ENCODE results near the gene RAET1G. TPM values are rescaled to one million over a fixed set of nuclear protein-coding genes. Genes with fewer than 3 reads are reported as not detected.

The RAET1G gene
- total RNA-seq, 1 donor from 2014 or later, result 0.22 TPM

DNA sequence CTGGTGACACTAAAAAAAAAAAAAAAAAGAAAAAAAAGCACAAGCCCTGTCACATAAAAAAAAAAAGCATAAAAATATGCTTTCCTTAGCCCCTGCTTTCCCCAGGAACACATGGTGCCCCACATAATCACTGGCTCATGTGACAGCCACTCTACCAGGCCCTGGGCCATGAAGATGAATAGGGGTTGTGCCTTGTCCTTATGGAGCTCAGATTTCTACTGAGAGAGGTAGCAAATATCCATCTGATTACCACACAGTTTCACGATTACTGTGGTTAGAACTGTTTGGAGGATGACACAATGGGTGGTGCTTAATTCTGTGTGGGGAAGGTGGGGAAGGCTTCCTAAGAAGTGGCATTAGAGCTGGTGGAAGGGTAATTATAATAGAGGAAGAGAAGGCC, 34.3 kb downstream of the RAET1G start:
- DNase-seq (ENCODE audit: missing footprints), result no peak
- ATAC-seq, result no peak

DNA sequence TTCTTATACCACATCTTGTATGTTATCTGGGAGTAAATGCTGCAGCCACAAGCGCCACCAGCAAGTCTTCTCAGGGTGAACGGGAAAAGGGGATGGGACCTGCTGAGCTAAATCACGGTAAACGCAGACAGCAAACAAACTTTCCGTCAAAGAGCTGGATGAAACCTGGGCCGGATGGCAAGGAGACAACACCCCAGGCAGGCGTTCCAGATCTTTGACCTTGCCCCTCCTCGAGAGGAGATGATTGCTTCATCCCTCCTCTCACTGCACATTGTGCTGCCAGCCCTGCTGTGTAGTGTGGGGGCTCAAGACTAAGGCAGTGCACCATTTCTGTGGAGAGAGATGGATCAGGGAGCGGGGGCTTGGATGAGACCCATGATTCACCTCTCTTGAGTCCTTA, 34.8 kb downstream of the RAET1G start:
- intact Hi-C loops (cut with DNase I), result loop anchor here (5.0 kb wide), 1 partner anchor 34 kb away; the partner anchor contains the start of gene RAET1G
- DNase-seq (ENCODE audit: missing footprints) (no peak), ATAC-seq (no peak)

More for the DNA sequence above, 34.3 kb downstream of the RAET1G start:
- intact Hi-C loops (cut with DNase I), result loop anchor here (5.0 kb wide), 1 partner anchor 34 kb away; the partner anchor contains the start of gene RAET1G

DNA sequence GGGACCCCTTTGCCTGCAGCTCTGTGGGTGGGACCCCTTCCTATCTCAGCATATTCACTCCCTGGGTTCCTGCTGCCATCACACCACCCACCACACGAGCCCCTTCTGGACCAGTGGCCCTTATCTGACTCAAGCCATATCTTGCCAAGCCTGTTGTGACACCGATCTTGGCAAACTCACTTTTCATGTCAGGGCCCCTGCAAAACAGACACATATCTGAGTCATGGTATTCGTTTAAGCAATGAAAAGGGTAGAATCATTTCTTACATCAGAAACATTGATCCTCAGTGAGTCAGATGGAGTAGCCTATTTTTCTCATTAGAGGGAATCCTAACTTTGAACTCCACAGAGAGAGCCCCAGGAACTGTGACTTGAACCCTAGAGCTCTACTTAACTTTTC, 35.6 kb downstream of the RAET1G start:
- ATAC-seq (no peak), DNase-seq (ENCODE audit: missing footprints) (no peak)
- intact Hi-C loops (cut with DNase I), result loop anchor here (5.0 kb wide), 1 partner anchor 35 kb away; the partner anchor contains the start of gene RAET1G

DNA sequence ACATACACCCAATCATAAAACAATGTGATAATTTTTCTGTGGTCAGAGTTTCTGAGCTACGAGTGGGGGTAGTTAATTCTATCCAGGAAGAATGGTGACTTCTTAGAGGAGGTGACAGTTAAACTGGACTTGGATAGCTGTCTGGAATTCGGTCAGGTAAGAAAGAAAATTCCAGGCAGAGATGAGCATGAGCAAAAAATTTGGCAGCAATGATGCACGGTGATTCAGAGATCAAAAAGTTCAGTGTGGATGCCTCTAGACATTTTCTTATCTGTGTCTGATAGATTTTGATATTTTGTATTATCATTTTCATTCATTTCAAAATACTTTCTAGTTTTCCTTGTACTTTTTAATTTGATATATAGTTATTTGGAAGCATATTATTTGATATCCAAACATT, 37.0 kb downstream of the RAET1G start:
- intact Hi-C loops (cut with DNase I), result loop anchor here (5.0 kb wide), 1 partner anchor 36 kb away; the partner anchor contains the start of gene RAET1G
- DNase-seq (ENCODE audit: missing footprints), result no peak
- no peak for ATAC-seq

DNA sequence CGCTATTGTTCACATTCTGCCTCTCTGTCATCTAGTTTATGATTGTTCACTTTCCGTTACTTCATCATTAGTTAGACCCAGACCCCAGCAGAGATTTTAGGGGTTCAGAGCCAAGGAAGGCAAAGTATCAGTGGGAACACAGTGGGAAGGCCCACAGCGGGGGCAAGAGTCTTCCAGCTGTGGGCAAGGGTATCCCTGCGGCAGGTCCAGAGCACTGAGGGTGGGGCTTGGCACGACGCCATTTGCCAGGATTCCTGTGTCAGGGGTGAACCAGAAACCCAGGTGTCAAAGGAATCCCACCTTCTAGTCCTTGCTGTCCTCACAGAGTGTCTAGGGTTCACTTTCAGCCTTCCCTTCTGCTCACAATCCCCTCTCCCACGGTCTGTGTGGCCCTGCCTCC, 38.3 kb downstream of the RAET1G start:
- ATAC-seq (no peak), DNase-seq (ENCODE audit: missing footprints) (no peak)
- intact Hi-C loops (cut with DNase I), result loop anchor here (5.0 kb wide), 1 partner anchor 38 kb away; the partner anchor contains the start of gene RAET1G

DNA sequence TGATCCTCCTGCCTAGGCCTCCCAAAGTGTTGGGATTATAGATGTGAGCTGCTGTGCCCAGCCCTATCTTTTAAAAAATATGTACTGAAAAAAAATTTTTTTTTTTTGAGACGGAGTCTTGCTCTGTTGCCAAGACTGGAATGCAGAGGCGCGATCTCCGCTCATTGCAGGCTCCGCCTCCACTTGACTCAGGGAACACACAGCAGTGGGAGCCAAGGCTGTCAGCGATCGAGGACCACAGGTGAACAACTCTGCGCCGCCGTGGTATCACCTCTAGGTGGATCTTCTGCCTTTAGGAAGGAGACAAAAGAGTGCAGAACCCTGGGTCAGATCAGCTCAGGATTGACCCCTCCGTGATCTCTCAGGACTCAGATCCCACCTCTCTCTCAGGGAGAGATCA, 38.7 kb downstream of the RAET1G start:
- intact Hi-C loops (cut with DNase I), result no loop called here
- ATAC-seq, result peak; percentile 61
- no peak for DNase-seq (ENCODE audit: missing footprints)

DNA sequence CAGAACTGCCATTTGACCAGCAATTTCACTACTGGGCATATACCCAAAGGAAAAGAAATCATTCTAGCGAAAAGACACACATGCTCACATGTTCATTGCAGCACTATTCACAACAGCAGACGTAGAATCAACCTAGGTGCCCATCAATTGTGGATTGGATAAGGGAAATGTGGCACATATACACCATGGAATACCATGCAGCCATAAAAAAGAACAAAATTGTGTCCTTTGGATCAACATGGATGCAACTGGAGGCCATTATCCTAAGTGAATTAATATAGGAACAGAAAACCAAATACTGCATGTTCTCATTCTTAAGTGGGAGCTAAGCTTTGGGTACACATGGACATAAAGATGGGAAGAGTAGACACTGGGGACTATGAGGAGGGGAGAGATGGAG, 41.1 kb downstream of the RAET1G start:
- ATAC-seq (no peak), DNase-seq (ENCODE audit: missing footprints) (no peak)
- intact Hi-C loops (cut with DNase I), result no loop called here

DNA sequence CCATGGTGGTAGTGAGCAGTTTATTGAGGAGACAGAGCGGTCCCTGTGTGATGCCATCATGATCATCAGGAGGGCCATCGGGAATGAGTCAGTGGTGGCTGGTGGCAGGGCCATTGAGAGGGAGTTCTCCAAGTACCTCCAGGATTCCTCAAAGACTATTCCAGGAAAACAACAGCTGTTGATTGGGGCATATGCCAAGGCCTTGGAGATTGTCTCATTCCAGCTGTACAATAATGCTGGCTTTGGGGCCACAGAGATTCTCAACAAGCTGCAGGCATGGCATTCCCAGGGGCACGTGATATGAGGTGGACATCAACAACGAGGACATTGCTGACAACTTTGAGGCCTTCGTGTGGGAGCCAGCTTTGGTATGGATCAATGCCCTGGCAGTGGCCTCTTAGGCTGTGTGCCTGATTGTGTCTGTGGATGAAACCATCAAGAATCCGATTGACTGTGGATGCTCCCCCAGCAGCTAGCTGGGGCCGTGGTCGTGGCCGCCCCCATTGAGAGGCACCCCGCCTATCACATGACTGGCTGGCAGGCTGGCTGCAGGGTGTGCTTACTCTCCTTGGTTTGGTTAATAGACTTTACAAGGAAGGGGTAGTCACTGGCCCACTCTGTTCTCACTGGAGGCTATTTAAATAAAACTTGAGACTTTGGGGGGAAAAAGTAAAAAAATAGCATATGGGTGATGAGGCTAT, 41.7 kb downstream of the RAET1G start:
- intact Hi-C loops (cut with DNase I), result no loop called here
- no peak for ATAC-seq
- DNase-seq (ENCODE audit: missing footprints), result no peak

DNA sequence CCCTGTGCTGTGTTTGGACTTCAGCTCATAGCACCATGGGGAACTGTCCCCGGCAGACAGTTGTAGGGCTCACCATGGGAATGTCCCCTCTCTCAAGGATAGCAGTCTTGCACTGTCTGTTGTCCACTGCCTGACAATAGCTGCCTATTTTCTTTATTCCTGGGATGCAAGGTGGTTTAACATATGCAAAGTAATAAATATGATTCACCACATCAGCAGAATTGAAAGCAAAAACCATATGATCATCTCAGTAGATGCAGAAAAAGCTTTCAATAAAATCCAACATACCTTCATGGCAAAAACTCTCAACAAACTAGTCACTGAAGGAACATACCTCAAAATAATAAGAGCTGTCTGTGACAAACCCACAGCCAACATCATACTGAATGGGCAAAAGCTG, 45.3 kb downstream of the RAET1G start:
- ATAC-seq, result no peak
- intact Hi-C loops (cut with DNase I), result no loop called here

DNA sequence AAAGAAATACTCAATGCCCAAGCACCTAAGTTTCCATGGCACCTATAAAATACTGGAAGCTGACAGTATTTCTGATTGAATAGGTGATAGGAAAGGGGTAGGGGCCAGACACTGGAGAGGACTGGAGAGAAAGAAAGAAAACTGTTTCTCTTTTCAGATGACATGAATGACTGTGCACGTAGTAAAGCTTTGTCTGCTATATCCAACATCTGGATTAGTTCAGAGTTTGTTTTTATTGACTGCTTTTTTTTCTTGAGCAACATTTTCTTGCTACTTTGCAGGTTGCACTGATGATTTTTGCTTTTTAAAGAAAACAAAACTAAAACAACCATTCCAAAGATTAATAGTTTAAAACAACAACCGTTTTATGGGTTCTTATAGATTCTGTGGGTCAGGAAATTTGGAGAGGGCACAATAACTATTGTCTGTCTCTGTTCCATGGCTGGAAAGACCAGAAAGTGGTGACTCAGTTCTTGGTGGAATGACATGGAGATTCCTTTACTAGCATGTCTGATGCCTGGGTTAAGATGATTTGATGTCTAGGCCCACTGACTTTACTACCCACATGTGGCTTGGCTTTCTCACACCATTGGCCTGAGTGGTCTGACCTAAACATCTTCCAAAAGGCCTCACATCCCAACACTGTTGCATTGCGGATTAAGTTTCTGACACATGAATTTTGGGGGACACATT, 46.5 kb downstream of the RAET1G start:
- no peak for ATAC-seq
- intact Hi-C loops (cut with DNase I), result no loop called here
- DNase-seq (ENCODE audit: missing footprints), result no peak

More for the DNA sequence above, 45.3 kb downstream of the RAET1G start:
- no peak for DNase-seq (ENCODE audit: missing footprints)

DNA sequence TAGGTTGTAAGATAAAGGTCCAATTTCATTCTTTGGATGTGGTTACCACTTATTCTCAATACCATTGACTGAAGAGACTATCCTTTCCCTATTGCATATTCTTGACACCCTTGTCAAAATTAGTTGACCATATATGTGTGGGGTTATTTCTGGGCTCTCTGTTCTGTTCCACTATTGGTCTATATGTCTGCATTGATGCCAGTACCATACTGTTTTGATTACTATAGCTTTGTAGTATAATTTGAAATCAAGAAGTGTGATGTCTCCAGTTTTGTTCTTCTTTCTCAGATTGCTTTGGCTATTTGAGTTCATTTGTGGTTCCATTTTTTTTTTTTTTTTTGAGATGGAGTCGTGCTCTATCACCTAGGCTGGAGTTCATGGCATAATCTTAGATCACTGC, 50.7 kb downstream of the RAET1G start:
- intact Hi-C loops (cut with DNase I), result no loop called here
- no peak for DNase-seq (ENCODE audit: missing footprints)
- no peak for ATAC-seq

DNA sequence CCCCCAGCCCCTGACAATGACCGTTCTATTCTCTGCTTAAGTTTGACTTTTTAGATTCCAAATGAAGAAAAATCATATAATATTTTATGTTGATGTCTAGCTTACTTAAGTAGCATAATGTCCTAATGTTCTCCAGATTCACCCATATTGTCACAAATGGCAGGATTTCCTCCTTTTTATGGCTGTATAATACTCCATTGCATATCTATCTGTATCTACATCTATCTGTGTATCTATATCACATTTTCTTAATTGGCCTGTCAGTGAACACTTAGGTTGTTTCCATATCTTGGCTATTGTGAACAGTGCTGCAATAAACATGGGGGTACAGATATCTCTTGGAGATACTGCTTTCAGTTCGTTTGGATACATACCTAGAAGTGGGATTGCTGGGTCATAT, 51.7 kb downstream of the RAET1G start:
- intact Hi-C loops (cut with DNase I), result no loop called here
- no peak for ATAC-seq
- DNase-seq (ENCODE audit: missing footprints), result no peak

DNA sequence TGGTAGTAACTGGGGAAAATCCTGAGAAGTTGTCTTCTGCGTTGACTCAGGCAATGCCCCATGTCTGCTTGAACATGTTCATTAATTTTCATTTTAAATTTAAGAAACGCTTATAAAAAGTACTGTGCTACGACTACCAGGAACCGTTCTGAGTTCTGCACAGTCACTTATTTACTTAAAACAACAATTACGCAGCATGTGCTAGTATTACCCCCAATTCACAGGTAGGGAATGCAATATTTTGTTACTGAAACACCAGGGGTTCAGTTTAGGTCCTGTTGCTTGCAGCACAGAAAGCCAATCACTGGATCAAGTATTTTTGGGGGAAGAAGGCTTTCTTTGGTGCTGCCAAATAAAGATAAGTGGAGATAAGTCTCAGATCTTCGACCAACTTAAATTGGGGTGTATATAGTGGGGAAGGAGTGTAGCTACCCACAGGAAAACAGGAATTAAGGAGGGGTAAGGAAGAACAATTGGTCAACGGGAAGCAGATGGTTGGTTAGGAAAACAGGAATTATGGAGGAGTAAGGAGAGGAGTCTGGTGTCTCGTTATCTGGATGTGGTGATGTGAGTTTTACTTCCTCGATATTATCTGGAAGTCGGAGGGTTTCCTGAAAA, 53.5 kb downstream of the RAET1G start:
- intact Hi-C loops (cut with DNase I), result loop anchor here (10.0 kb wide), 2 partner anchors 55 to 145 kb away; partner anchors contain the start of gene RAET1G
- no peak for DNase-seq (ENCODE audit: missing footprints)
- ATAC-seq, result no peak

DNA sequence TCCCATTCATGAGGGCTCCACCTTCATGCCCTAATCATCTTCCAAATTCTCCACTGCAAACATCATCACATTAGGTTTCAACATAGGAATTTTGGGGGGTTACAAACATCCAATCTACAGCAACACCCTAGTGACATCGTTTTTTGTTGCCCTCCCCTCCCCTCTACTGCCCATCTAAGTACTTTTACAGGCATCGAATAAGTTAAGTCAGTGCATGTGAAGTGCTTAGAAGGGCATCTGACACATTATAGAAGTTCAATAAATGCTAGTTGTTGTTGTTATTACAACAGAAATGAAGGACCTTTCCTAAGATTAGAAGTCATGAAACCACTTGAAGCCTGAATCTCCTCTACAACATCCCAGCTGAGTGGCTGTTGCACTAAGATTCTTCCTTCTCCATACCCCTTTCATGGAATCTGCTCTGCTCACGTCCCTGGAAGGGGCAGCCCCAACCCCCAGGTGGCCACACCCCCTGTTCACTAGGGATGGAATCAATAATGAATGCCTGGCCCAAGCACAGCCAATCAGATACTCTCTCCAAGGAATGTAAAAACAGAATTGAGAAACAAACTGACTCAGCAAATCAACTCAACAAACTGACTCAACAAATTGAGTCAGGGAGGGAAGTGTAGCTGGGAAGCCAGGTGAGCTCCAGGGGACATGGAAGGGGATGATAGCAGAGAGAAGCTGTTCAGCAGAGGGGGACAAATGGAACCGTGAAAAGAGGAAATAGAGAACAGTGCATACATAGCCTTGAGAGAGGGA, 54.9 kb downstream of the RAET1G start:
- no peak for ATAC-seq
- intact Hi-C loops (cut with DNase I), result loop anchor here (10.0 kb wide), 2 partner anchors 57 to 143 kb away; partner anchors contain the start of gene RAET1G
- DNase-seq (ENCODE audit: missing footprints), result no peak

Other genes with a start within 250 kb of the RAET1G start
- gene LATS1, start 205.0 kb downstream of the RAET1G start, total RNA-seq, result 10.3 TPM
- 28.1 TPM for gene NUP43, start 176.6 kb downstream of the RAET1G start, total RNA-seq
- gene PCMT1, start 173.4 kb downstream of the RAET1G start, total RNA-seq, result 173 TPM
- gene LRP11, start 58.8 kb downstream of the RAET1G start, total RNA-seq, result 21.5 TPM
- gene RAET1E, start 25.0 kb downstream of the RAET1G start, total RNA-seq, result 0.27 TPM
- gene ULBP2, start 18.9 kb upstream of the RAET1G start, total RNA-seq, result 1.3 TPM
- 0.30 TPM for gene ULBP1, start 40.8 kb upstream of the RAET1G start, total RNA-seq
- gene RAET1L, start 102.4 kb upstream of the RAET1G start, total RNA-seq, result not detected
- gene ULBP3, start 146.0 kb upstream of the RAET1G start, total RNA-seq, result 1.4 TPM
- gene PPP1R14C, start 219.9 kb upstream of the RAET1G start, total RNA-seq, result 129 TPM